Body of pancreas (tissue), 4 donors: ENCODE results near the gene MACROH2A2. TPM values are rescaled to one million over a fixed set of nuclear protein-coding genes. Genes with fewer than 3 reads are reported as not detected.

Source experiments
- ATAC-seq: fragments of 150-250 bp; one replicate; pipeline ENCODE4 v1.9.1; 2016
- DNase-seq, 4 donors: peaks; one replicate each; pipeline ENCODE4 v3.0.0-alpha.2; 2019
- H3K27ac ChIP-seq, 4 donors: fragments of 200-600 bp; sonication (generic); 1 replicate in 3 of 4; 2 replicates in 1 of 4; pipeline versions ENCODE4 v1.5.1 to v1.6.1; 2016 to 2019; ENCODE audit warnings: mild to moderate bottlenecking in 1 of 4, mixed read lengths in 1 of 4, moderate library complexity in 1 of 4
- H3K27me3 ChIP-seq, 2 donors: fragments of 200-600 bp; sonication (generic); one replicate each; pipeline ENCODE4 v1.6.0; 2016; ENCODE audit warnings: mild to moderate bottlenecking in 1 of 2
- H3K36me3 ChIP-seq, 2 donors: fragments of 200-600 bp; sonication (generic); replicated peaks in 1 of 2; 2 replicates each; pipeline ENCODE4 v1.5.1; 2016; ENCODE audit warnings: low read depth in 2 of 2; ENCODE audit not compliant: insufficient read depth in 1 of 2
- H3K4me1 ChIP-seq: fragments of 200-600 bp; sonication (generic); one replicate; pipeline ENCODE4 v1.6.0; 2016
- H3K4me3 ChIP-seq, 2 donors: fragments of 200-600 bp; sonication (generic); 1 replicate in 1 of 2; 2 replicates in 1 of 2; pipeline ENCODE4 v1.5.1; 2016 to 2019
- H3K9me3 ChIP-seq, 3 donors: fragments of 200-600 bp; sonication (generic); 1 replicate in 2 of 3; 2 replicates in 1 of 3; pipeline ENCODE4 v1.5.1; 2016
- POLR2A ChIP-seq, 3 donors: fragments of 450-650 bp; IDR thresholded peaks; one replicate each; pipeline ENCODE4 v1.6.1; 2016; ENCODE audit warnings: antibody characterized with exemption in 3 of 3, mild to moderate bottlenecking in 2 of 3
- WGBS, 2 donors: methylation state at CpG; one replicate each; pipeline ENCODE4 v1.1.5; 2017; 5-methylcytosine and 5-hydroxymethylcytosine counted together
- intact Hi-C: fragments of 100-400 bp; cut with DNase I; formaldehyde crosslinking; loops from one replicate; pipeline ENCODE4 v1.15.1; 2023
- total RNA-seq, 2 donors: library from RNA; depleted of rRNA; stranded (reverse); fragments of >200 nt; gene quantifications; one replicate each; pipeline ENCODE4 v1.1.0, GENCODE V29; 2016
- TF ChIP-seq, protein P1 (sequence below), 7 experiments: fragments of 450-650 bp in 4 of 7; fragments of 200-600 bp in 3 of 7; sonication (generic) in 3 of 7; IDR thresholded peaks; one replicate each; pipeline ENCODE4 v1.5.1; 2016 to 2019; ENCODE audit warnings: antibody characterized with exemption in 7 of 7

MACROH2A2 gene
- total RNA-seq, 2 donors from 2014 or later = 0.99 to 10.6 TPM

DNA sequence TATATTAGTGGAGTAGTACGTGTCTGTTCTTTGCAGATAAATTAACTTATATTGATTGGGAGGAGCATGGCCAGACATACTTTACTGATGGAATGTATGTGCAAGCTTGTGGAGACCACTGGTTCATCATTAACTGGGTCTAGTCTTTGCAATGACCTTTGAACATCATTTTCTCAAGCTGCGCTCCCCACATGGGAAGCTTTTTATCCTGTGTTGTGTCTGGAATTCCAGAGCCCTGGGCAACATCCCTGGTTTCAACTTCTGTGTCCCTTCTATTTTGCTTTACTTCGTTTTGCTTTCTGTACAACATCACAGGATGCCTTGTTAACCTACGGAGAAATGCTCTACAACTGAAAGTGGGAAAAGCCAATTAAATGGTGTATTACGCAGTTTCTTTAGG, 38.3 kb downstream of the MACROH2A2 start:
- no peak for DNase-seq
- Histone ChIP-seq H3K27me3 (no peaks in the 10 kb centered on the region), H3K4me3 (no peak overlapping the region), H3K27ac (no peak overlapping the region), H3K36me3 (peaks cover 0 to 3% of the 10 kb centered on the region in 2 donors), H3K9me3 (no peaks in the 10 kb centered on the region), H3K4me1 (no peaks in the 10 kb centered on the region)
- WGBS, 2 donors = 90 to 91% methylated on average over 5 of the region's 5 CpGs
- intact Hi-C loops = no loop called here
- TF ChIP-seq, protein P1, sequence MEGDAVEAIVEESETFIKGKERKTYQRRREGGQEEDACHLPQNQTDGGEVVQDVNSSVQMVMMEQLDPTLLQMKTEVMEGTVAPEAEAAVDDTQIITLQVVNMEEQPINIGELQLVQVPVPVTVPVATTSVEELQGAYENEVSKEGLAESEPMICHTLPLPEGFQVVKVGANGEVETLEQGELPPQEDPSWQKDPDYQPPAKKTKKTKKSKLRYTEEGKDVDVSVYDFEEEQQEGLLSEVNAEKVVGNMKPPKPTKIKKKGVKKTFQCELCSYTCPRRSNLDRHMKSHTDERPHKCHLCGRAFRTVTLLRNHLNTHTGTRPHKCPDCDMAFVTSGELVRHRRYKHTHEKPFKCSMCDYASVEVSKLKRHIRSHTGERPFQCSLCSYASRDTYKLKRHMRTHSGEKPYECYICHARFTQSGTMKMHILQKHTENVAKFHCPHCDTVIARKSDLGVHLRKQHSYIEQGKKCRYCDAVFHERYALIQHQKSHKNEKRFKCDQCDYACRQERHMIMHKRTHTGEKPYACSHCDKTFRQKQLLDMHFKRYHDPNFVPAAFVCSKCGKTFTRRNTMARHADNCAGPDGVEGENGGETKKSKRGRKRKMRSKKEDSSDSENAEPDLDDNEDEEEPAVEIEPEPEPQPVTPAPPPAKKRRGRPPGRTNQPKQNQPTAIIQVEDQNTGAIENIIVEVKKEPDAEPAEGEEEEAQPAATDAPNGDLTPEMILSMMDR (IDR thresholded peaks at IDR 0.05) = no peak
- TF ChIP-seq POLR2A (IDR thresholded peaks at IDR 0.05) = no peak
- ATAC-seq = no peak

DNA sequence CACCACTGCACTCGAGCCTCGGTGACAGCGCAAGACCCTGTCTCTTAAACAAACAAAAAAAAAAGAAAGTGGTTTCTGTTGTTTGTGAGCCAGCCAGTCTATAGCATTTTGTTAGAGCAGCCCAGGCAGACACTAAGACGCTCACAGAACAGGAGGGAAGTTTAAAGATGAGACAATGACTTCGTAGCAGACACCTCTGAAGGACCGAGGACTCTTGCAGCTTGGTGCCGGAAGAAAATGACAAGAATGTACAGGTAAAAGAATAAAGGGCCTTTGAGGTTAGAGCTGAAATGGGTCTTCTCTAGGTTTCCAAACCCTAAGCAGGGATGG, 39.7 kb downstream of the MACROH2A2 start:
- ATAC-seq (no peak), DNase-seq (no peak)
- H3K4me1 ChIP-seq = no peaks in the 10 kb centered on the region
- no peaks in the 10 kb centered on the region for H3K27me3 ChIP-seq
- no peak overlapping the region for H3K27ac ChIP-seq
- no peak for TF ChIP-seq POLR2A (IDR thresholded peaks at IDR 0.05)
- TF ChIP-seq, protein P1 (IDR thresholded peaks at IDR 0.05) = no peak
- intact Hi-C loops = no loop called here
- peaks cover 0 to 3% of the 10 kb centered on the region in 2 donors for H3K36me3 ChIP-seq
- no peak overlapping the region for H3K4me3 ChIP-seq
- WGBS, 2 donors = 90 to 92% methylated on average over 7 of the region's 7 CpGs
- no peaks in the 10 kb centered on the region for H3K9me3 ChIP-seq

DNA sequence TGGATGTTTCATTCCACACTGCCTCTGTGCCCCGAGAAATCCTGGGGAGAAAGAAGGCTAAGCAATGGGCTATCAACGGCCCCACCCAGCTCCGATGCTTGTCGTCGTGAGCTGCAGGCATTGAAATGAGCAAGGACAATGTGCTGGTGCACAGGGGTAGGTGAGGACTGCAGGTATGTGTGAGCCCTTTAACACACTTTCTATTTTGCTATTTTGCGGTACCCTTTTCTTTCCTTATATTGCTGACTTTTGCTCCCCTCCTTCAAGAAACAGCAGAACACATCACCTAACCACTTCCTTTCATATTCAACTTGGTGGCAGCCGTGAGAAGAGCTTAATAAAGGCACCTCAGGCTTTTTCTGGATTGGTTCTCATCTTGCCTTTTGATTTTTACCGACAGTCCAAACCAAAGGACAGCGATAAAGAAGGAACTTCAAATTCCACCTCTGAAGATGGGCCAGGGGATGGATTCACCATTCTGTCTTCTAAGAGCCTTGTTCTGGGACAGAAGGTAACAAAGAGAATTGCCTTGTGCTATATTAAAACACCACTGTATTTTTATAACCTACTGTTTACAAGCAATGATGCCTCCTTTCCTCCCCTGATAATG, 40.8 kb downstream of the MACROH2A2 start:
- no peak overlapping the region for H3K27ac ChIP-seq
- intact Hi-C loops = no loop called here
- no peaks in the 10 kb centered on the region for H3K4me1 ChIP-seq
- H3K27me3 ChIP-seq = no peaks in the 10 kb centered on the region
- H3K4me3 ChIP-seq = no peak overlapping the region
- peaks cover 0 to 3% of the 10 kb centered on the region in 2 donors for H3K36me3 ChIP-seq
- no peaks in the 10 kb centered on the region for H3K9me3 ChIP-seq
- DNase-seq (no peak), ATAC-seq (no peak)
- 82 to 93% methylated on average over 9 of the region's 9 CpGs for WGBS, 2 donors
- no peak for TF ChIP-seq POLR2A (IDR thresholded peaks at IDR 0.05)
- TF ChIP-seq, protein P1 (IDR thresholded peaks at IDR 0.05) = no peak

DNA sequence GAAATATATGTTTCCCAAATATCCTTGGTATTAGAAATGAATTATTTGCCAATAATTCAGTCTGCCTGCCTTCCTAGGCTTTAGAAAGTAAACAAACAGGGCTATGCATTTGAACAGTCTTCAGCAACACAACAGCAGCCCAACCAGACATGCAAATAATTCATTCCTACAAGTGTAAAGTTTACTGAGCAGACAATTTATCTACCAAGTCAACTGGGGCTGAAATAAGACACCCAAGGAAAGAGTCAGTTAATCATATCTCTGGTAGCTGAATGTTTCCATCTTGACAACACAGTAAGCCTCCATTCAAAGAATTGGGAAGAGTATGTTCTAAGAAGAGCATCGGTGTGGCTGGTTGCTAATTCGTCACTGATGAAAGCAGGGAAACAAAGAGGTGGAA, 41.6 kb downstream of the MACROH2A2 start:
- H3K27me3 ChIP-seq = no peaks in the 10 kb centered on the region
- DNase-seq (no peak), ATAC-seq (no peak)
- H3K4me3 ChIP-seq = no peak overlapping the region
- H3K27ac ChIP-seq = no peak overlapping the region
- no peaks in the 10 kb centered on the region for H3K9me3 ChIP-seq
- peaks cover 0 to 3% of the 10 kb centered on the region in 2 donors for H3K36me3 ChIP-seq
- H3K4me1 ChIP-seq = no peaks in the 10 kb centered on the region
- WGBS, 2 donors = 79 to 94% methylated on average over 2 of the region's 2 CpGs
- intact Hi-C loops = no loop called here
- no peak for TF ChIP-seq POLR2A (IDR thresholded peaks at IDR 0.05)
- TF ChIP-seq, protein P1 (IDR thresholded peaks at IDR 0.05) = no peak

DNA sequence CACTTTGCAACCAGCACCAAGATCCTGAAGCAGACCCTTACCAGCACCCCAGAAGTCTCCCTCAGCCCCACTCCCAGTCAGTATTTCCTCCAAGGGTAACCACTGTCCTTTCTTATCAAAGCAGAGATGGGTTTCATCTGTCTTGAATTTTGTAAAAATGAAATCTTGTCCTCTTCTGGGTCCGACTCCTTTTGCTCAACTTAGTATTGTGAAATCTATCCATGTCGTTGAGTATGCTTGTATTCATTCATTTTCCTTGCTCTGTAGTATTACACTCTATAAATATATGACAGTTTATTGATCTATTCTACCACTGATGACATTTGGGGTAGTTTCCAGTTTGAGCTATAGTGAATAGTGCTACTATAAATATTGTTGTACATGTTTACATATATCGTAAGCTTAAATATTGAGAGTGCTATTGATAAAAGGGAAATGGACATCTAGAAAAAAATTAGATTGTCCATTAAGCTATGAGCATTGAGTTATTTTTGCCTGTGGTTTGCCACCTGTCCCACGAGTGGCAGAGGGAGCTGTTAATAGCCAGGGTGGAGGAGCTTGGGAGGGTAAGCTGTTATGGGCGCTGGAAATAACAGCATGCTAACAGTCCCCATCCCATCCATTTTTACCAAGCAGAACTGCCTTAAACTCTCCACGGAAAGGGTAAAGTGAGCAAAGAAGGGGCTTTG, 43.5 kb downstream of the MACROH2A2 start:
- WGBS, 2 donors = 79 to 84% methylated on average over 6 of the region's 6 CpGs
- ATAC-seq = no peak
- intact Hi-C loops = no loop called here

More for the DNA sequence above, 43.5 kb downstream of the MACROH2A2 start:
- peaks cover 0 to 4% of the 10 kb centered on the region in 2 donors for H3K36me3 ChIP-seq
- no peak overlapping the region for H3K27ac ChIP-seq
- TF ChIP-seq, protein P1 (IDR thresholded peaks at IDR 0.05) = no peak
- no peak for TF ChIP-seq POLR2A (IDR thresholded peaks at IDR 0.05)
- H3K4me3 ChIP-seq = no peak overlapping the region
- H3K27me3 ChIP-seq = no peaks in the 10 kb centered on the region
- H3K4me1 ChIP-seq = no peaks in the 10 kb centered on the region
- no peak for DNase-seq
- H3K9me3 ChIP-seq = no peaks in the 10 kb centered on the region
